Sigmoid colon (tissue), 4 donors: Measurements from ENCODE around the gene ZBTB7C.

ENCODE experiments used
- POLR2A ChIP-seq, 2 donors: fragments of 450-650 bp; IDR thresholded peaks; one replicate each; pipeline ENCODE4 v1.6.1; 2016; ENCODE audit warnings: antibody characterized with exemption in 2 of 2, mild to moderate bottlenecking in 2 of 2, moderate library complexity in 2 of 2
- POLR2AphosphoS5 ChIP-seq, 4 donors: sonication (generic); formaldehyde crosslinking; IDR thresholded peaks; one replicate each; pipeline ENCODE4 v1.6.1; 2017; ENCODE audit warnings: antibody characterized with exemption in 4 of 4

DNA sequence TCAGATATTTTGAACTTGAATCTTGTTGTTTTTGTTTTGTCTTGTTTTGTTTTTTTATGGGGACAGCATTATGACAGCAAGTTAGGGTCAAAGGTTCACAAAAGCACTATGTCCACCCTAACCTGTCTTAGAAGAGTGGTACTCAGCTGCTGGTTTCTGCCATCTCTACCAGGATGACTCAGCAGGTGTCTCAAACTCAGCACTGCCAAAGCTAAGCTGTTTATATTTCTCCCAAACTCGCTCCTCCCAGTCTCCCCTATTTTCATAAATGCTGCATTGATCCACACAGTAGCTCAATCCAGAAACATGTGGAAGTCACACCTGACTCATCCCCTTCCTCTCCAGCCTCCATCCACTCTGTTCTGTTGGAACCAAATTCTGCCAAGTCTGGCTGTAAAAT lies 134.9 kb downstream of the ZBTB7C start:
- no peak for TF ChIP-seq POLR2A (IDR thresholded peaks at IDR 0.05)
- no peak for TF ChIP-seq POLR2AphosphoS5 (IDR thresholded peaks at IDR 0.05)
